ENCODE data around the gene MBP.
"Not testable (repeated sequence)": the region's sequence is repeated elsewhere in the genome, so short reads cannot be mapped to it uniquely, and the experiment has no call there.

The MBP gene

DNA sequence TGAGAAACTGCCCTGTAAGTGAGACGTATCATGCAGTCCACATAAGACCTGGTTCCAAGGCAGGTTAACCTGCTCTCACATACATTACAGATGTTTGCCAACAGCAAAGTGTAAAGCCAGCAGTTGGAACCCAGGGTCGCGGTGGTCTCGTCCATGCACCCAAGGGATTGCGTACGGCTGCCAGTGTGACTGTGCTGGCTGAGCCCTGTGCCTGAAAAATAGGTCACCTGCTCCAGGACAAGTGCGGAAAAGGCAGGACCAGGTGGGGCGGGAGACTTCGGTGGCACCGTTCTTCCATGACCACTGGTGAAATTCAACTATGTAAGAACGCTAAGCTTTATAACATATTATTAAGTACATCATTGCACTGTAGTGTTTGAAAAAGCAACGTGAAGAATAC lies 110.5 kb downstream of the MBP start:
- DNase-seq (ENCODE audit: low spot score): no peak

DNA sequence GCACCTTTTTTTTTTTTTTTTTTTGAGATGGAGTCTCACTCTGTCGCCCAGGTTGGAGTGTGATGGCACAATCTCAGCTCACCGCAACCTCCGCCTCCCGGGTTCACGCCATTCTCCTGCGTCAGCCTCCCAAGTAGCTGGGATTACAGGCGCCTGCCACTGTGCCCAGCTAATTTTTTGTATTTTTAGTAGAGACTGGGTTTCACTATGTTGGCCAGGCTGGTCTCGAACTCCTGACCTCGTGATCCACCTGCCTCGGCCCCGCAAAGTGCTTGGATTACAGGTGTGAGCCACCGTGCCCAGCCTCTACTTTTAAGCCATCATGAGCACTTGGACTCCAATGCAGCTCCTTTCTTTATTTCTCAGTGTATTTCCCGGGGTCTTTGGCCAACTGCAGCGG lies 111.1 kb downstream of the MBP start:
- DNase-seq (ENCODE audit: low spot score): not testable (repeated sequence)

DNA sequence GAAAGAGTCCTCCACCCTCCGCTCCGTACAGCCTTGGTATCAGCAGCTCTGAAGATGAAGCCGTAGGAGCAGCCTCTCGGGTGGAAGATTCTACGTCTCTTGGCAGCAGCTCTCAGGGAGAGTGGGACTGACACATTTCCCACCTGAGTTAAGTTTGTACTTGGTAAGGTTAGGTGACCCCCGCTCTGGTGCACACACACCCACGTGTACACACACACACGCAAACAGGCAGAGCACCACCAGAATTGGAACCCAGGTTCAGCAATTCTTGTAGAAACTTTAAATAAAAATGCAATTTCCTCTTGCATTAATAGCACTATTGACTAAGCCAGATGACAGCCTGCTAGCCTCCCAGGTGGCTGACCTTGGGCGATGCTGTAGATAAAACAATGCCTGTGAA lies 111.5 kb downstream of the MBP start:
- no peak for DNase-seq (ENCODE audit: low spot score)

DNA sequence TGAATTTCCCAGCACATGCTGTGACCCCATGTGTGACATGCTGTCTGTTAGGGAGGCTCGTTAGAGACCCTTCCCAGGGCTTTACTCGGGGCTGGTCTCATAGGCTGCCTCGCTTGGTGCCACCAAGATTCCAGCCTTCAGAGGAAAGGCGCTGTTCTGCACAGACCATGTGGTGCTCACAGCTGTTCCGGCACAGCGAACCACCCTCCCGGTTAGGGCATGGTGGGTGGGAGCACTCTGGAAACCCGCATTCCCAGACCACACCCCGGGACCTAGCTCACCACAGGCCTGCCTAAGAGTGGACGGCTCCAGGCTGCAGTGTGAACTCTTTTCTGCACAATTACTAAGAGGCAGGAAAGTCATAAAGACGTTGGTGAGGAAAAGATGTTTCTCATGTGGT lies 112.0 kb downstream of the MBP start:
- DNase-seq (ENCODE audit: low spot score): no peak

DNA sequence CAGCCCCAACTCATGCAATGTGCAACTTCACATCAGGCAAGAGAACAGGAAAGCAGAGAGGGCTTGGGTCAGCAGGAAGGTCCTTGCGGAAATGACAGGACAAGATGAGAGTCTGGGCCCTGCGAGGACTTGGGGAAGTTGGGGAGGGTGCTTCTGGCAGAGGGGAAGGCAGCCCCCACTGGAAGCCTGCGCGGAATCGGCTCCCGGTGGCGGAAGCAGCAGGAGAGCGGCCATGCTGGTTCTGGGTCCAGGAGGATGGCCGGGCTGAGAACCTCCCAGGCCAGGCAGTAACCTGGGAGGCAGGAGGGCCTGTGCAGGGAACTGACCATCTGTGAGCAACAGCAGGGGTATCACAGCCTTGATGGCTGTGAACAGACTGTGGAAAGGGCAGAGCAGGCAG lies 112.9 kb downstream of the MBP start:
- no peak for DNase-seq (ENCODE audit: low spot score)

DNA sequence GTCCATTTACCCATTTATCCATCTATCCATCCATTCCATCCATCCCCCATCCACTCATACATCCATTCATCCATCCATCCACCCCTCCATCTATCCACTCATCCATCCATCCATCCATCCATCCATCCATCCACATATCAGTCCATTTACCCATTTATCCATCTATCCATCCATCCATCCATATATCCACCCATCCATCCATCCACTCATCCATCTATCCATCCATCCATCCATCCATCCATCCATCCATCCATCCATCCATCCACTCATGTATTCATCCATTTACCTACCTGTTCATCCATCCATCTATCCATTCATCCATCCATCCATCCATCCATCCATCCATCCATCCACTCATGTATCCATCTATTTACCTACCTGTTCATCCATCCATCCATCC lies 113.9 kb downstream of the MBP start:
- not testable (repeated sequence) for DNase-seq (ENCODE audit: low spot score)

DNA sequence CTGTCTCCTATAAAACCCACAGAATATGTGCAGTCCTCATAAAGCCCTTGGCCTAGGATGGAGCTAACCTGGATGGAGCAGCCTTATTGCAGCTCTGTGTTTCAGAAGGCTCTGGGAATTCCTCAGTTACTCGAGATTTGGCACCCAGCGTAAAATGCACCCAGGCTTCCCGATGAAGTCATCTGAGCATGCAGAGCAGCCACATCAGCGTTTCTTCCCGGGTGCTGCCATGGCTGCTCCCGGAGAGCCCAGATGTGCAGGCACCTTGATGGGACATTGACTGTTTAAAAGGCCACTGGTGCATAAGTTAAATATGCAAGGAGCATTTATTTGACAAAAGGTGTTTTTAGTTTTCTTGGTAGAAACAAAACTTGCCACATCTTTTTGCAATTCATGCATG lies 115.2 kb downstream of the MBP start:
- DNase-seq (ENCODE audit: low spot score): no peak

DNA sequence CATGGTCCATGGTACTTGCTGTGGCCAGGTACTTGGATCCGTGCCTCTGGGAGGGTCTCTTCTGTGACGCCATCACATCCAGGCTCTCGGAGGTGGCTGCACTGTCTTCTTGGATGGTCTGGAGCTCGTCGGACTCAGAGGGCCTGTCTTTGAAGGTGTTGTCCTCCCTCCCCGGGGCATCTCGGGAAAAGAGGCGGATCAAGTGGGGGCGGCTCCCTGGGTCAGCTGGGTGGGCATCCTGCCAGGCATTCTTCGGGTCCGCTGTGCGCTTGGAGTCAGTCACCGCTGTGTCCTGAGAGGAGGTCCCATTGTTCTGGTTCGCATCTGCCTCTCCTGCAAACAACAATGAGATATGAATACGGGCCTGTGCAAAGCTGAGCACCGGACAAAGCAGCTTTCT lies 115.6 kb downstream of the MBP start:
- no peak for DNase-seq (ENCODE audit: low spot score)

DNA sequence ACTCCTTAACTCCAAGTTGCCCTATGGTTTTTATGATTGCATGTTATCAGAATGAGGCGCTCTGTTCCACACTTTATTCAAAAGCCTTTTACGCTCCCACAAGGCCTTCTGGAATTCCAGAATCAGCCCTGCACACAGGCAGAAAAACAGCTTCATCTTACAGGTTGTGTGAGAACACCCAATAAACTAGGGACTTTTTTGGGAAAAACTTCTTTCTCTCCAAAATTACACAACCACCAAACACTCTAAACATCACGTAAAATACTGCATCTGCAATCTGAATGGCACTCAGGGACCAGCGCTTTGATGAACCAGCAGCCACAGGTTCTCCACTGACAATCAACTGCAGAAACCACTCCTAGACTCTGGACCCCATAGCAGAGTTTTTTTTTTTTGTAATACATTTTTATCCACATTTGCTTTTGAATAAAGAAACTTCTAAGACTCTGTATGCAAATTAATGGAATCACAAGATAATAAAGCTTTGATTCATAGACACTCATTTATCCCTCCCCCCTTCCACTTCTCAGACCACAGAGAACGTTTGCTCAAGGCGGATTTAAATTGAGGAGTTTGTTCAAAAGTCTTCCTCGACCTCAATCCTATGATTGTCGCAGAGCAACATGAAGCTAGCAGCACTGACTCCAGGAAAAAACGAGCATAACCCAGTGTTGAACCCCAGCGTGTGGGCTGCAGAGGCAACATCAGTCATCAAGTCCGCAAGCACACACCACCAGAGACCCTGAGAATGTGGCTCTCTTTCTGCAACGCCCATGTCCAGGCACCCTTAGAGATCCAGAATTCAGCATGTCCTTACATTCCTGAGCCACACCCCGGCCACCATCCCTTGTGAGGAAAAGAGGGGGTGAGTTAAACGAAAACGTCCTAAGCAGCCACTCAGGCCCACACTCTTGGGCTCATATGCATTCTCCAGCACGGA lies 116.5 kb downstream of the MBP start:
- no peak for DNase-seq (ENCODE audit: low spot score)

DNA sequence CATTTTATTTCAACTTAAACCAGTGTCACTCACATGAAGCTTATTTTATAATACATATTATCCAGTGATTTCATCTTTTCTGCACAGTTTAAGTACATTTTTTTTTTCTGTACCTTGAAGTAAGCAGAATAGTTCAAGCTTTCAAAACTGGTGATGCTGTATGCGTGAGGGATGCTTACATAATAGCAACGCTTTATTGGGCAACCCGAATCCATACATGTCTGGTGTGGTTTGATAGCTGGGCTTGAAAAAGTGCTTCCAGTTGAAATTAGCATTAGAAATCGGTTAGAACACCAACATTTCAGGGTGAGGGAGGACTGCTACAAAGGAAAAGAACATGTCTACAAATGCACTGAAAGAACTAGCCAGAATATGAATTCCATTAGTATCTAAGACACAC lies 117.4 kb downstream of the MBP start:
- DNase-seq (ENCODE audit: low spot score): no peak

DNA sequence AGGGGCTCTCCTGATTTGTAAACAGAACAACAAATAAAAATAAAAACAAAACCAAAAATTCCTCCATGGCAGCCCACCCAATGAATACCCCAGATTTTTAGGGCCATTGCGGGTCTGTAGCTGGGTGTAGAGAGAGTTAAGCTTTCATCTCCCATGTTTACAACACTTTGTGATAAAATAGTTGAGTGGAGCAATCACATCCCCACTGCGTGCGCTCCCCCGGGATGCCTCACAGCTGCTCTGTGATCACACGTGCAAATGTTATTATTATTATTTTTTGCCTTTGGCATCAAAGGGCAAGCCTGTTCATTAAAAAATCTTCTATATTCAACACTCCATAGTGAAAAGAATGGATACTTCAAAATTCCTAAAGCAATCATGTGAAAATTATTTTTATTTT lies 118.0 kb downstream of the MBP start:
- DNase-seq (ENCODE audit: low spot score): no peak

DNA sequence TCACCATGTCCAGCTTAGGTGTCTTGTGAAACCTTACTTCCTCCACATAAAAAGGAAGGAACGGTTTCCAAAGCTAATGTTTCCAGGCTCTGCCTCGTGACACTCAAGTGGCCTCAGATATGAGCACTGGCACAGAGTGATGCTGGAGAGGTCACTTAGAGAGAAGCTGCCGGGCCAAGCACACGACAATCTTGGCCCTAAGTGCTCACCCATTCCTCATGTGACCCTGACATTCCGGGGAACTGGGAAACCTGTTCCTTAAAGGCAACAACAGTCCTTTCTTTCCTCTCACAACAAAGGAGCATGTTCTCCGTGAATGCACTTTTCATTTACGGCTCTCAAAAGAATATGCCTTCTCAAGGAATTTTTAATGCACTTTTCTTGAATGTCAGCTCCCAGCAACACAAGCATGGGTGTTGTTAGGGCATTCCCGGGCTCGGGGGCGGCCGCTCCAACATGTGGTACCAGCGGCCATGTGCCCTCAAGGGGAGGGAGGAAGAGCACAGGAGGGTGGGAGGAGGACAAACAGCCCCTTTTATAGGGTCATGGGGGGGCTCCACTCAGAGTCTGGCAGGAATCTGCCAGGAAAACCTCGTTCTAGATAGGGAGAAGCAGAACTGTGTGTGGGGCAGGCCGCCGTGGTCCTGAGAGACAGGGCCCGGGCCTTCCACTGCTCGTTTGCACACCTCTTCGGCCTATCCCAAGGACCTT lies 118.6 kb downstream of the MBP start:
- DNase-seq (ENCODE audit: low spot score): no peak

DNA sequence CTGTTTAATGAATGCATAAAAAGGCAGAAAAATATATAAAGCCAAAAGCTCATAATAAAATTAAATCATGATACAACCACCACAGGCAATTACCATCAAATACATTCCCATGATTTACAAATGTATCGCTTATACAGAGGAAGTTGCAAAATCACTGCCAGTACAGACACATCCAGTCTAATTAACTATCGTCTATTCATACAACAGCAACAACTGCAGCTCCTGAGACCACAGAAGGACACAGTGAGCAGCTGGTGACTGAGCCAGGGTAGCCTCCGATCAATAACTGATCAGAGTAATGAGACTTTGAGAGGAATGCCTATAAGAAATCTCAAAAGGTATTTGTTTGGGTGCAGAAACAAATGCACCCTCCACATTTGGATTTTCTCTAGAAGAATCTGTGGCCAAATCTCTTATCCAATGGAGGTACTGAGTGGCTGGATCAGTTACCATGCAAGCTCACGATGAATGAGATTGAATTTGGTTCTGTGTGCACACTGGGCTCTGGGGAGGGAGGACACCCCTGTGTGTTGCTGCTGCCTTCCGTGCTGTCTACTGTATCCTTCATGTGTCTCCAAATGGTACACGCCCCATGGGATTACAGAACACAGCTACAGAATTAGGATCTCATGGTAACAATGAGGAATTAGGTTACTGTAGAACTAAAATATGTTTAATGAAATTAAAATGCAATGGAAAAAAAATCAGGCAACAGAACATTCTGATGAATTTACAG lies 119.6 kb downstream of the MBP start:
- DNase-seq (ENCODE audit: low spot score): no peak

DNA sequence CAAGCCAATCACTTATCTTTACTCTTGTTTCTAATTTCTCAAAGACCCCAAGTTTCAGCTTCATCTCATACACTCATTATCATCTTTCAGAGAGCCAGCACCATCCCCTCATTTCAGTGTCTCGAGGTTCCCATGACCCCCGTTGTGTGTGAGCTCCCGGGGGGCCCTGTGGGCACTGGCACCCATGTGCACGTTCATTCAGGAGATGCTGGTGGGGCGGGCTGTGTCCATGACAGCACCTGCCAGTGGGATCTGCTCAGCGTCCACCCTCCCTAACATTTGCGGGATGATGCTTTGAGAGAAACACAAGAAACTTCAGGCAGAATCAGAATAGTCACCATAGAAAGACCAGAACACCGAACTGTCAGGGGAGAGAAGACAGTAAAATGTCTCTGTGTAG lies 120.5 kb downstream of the MBP start:
- no peak for DNase-seq (ENCODE audit: low spot score)

DNA sequence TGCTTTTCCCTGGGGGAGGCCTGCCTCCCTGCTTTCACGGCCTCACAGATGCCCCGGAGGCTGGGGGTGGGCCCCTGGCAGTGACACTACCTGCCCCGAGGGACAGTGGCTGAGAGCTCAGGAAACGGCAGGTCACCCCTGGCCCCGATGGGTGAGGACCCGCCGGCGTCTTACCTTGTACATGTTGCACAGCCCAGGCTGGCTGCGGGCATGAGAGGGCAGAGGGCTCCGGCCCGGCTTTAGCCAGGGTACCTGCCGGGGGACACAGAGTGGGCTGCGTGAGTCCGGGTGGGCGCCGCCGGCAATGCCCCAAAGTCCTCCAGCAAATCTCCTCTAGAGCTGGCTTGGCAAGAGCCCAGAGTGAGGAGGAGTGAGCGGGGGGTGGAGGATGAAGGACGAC lies 122.9 kb downstream of the MBP start:
- DNase-seq (ENCODE audit: low spot score): no peak

DNA sequence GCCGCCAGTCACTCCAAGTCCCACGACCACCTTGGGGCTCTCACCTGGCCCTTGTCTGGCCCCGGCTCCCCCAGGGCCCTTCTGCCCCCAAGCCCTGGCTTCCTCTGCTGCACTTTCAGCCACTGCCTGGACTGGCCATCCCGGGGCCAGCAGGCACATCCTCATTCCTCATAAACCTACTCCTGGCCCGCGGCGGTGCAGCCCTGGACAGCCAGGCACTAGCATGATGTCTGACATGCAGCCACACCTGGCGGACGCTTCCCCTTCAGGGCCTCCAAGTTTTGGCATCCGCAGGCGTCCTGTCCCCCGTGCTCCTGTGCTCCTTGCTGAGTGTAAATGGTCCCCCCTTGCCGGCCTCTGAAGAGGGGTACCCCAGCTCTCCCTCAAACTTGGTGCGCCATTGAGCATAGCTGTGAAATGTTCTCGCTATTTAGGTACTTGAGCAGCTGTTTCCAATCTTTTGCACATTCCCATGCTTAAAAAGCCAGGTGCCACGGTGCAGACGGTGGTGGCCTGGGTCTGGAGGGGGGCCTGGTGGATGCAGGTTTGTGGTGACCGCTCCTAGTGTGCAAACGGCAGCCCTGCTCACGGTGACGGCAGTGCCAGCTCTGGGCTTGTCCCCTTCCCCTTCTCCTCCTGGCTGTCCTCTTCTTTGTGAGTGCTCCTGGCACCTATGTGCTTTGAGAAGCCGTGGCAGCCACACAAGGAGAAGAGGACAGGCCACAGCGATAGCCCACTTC lies 123.8 kb downstream of the MBP start:
- DNase-seq (ENCODE audit: low spot score): no peak

DNA sequence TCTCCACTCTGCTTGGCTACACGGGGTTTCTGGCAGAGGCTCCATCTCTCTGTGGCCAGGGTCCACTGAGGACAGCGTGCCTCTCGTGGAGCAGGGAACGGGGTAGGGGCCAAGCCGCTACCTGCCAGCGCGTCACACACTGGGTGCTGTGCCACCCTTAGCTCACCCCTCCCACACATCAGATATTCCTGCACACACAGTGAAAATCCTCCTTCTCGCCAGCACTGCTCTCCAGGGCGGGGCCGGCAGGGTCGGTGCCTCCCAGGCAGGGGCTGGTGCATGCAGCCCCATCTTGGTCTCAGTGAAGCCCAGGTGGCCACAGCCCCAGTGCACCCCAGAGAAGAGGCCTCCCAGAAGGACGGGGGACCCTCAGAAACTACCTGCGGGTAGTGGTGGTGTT lies 124.6 kb downstream of the MBP start:
- DNase-seq (ENCODE audit: low spot score): no peak

DNA sequence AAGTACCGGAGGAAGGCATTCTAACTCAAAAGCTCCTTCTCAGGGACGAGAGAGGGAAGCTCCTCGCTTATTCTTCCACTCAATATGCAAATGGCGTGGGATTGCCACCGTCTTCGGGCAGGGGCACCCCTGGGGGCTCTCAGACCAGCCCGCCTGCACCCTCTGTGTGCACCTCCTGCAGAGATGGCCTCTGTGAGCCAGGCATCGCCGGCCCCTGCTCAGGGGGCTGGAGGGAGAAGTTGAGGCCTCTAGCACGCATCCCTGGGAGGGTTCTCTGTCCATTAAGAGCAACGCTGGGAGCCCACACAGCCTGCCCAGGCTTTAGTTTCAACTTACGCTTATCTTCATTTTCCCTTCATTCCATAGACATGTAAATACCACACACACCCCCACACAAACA lies 125.3 kb downstream of the MBP start:
- no peak for DNase-seq (ENCODE audit: low spot score)

DNA sequence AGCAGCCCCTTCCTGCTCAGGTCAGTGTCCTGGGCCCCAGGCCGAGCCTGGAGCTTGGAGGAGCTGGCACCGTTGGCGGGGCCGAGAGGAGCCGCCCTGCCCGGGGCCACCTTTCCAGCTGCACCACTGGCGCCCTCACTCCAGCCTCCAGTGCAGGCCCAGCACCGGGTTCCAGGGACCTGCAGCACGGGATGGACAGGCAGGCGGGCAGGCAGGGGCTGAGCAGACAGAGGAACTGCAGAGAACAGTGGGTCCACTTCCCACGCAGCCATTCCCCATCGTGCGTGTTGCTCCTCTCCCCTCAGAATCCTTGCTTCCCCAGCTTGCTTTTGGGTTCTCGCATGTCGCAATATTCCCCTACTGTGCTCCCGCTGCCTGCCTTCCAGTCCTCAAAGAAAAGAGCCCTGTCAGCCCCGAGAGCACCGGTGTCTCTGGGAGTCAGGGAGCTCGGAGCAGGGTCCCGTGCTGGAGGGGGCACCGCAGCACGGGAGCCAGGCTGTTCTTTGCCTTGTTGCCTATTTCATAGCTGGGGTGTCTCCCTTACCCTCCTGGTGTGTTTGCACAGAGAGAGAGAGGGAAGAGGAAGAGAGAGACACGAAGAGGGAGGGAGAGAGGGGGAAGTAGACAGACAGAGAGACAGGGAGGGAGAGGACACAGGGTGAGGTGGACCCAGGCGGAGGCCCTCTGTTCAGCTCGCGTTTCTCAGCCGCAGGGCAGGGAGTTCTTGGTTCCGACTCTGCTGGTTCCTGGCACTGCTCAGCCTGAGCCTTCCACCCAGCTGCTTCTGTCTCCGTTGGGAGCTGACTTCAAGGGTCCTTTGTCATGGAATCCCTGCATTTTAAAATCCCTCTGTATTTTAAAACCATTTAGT lies 126.0 kb downstream of the MBP start:
- DNase-seq (ENCODE audit: low spot score): no peak

DNA sequence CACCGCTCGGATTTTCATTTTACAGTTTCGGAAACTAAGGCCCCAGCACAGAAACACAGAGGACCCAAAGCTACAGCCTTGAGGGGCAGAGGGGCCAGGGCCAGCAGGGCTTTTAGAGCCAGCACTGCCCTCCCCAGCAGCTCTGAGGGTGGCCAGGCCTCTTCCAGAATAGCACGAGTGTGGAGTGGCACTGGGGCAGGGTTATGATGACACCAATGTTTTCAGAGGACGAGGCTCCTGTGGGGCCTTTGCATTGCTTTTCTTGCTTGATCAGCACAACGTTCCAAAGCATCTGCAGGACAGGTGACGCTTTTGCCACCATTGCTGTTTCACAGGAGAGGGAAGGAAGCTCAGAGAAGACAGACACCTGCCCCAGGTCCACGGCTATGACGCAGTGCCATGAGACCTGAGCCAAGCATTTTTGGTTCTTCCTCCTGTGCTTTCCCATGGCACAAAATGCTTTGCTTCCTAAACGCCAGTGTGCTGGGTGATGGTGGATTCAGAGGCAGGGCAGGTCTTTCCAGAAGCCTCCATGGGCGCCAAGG lies 126.9 kb downstream of the MBP start:
- no peak for DNase-seq (ENCODE audit: low spot score)
